ENCODE measurements around the gene FGD2. TPM values are rescaled to one million over a fixed set of nuclear protein-coding genes. Genes with fewer than 3 reads are reported as not detected.

FGD2 gene
- total and polyA plus RNA-seq, 9 of the 15 experiments (the other 6 are each of a cell fraction or from before 2014, with no cell fraction given): 0.09 TPM; not detected in 8

DNA sequence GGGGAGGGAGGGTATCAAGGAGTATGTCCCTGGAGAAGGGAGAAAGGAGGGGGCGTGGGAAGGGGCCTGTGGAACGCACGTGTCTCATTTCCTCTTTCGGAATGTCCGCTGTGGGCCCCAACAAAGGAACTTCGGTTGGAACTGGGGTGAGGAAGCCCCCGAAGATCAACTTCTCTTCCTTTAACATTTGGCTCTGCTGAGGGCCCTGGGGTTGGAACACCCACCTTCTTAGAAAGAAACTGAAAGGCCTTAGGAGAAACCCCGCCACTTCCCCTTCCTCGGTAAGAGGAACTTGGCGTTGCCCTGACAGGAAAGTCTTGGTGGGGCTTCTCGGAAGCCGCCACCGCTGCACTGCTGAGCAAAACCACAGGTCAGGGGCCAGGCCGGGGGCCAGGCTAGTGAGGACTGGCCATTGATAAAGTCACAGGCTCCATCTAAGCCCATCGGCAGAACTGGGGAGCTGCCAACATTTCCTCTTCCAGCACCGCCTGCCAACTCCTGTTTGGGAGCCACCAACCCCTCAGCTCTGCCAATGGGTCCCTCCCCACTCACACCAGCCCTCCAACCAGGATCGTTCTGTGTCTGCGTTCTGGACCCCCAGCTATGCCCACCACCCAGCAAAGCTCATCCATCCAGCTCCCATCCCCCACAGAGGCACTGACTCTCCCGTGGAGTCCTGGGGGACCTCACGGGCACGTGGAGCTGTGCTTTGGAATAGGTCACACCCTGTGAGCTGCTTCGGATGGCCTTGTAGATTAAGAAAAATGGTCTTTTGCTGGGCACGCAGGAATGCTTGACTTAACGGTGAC, 44.8 kb downstream of the FGD2 start (continued):
- TF ChIP-seq ZNF655 (CRISPR knock-in tag; IDR thresholded peaks at IDR 0.05) (no peak), MBD1 (CRISPR knock-in tag; IDR thresholded peaks at IDR 0.05) (no peak), HMBOX1 (IDR thresholded peaks at IDR 0.05) (no peak; the same call in 1 of the 2 replicates), TCF15 (CRISPR knock-in tag; IDR thresholded peaks at IDR 0.05) (0 out of 2 replicates have a peak, but pooled peaks have one; percentile 8), USF2 (CRISPR knock-in tag; IDR thresholded peaks at IDR 0.05) (peak; percentile 49; the same call in 1 of the 2 replicates), ZBTB26 (CRISPR knock-in tag; IDR thresholded peaks at IDR 0.05) (no peak), KLF1 (tag; IDR thresholded peaks at IDR 0.05) (no peak; the same call in 1 of the 2 replicates), ZNF3 (CRISPR knock-in tag; IDR thresholded peaks at IDR 0.05) (no peak), STAG1 (CRISPR knock-in tag; IDR thresholded peaks at IDR 0.05; ENCODE audit: borderline replicate concordance) (no peak), PHF8 (IDR thresholded peaks at IDR 0.05; ENCODE audit: borderline replicate concordance, low read length) (peak; percentile 43; the same call in 1 of the 2 replicates), CAMTA2 (CRISPR knock-in tag; conservative IDR thresholded peaks at IDR 0.05) (peak; percentile 88; the same call in 1 of the 2 replicates), SRSF1 (IDR thresholded peaks at IDR 0.05; ENCODE audit: low read depth, low read length) (no peak), TAF7 (tag; IDR thresholded peaks at IDR 0.05) (no peak), MECOM (CRISPR knock-in tag; IDR thresholded peaks at IDR 0.05) (peak; percentile 89)
- TF ChIP-seq, protein P1, sequence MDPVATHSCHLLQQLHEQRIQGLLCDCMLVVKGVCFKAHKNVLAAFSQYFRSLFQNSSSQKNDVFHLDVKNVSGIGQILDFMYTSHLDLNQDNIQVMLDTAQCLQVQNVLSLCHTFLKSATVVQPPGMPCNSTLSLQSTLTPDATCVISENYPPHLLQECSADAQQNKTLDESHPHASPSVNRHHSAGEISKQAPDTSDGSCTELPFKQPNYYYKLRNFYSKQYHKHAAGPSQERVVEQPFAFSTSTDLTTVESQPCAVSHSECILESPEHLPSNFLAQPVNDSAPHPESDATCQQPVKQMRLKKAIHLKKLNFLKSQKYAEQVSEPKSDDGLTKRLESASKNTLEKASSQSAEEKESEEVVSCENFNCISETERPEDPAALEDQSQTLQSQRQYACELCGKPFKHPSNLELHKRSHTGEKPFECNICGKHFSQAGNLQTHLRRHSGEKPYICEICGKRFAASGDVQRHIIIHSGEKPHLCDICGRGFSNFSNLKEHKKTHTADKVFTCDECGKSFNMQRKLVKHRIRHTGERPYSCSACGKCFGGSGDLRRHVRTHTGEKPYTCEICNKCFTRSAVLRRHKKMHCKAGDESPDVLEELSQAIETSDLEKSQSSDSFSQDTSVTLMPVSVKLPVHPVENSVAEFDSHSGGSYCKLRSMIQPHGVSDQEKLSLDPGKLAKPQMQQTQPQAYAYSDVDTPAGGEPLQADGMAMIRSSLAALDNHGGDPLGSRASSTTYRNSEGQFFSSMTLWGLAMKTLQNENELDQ (CRISPR knock-in tag; IDR thresholded peaks at IDR 0.05; ENCODE audit: borderline replicate concordance): no peak
